ENCODE data around the gene ANKMY1. TPM values are rescaled to one million over a fixed set of nuclear protein-coding genes. Genes with fewer than 3 reads are reported as not detected.

Gene ANKMY1, protein sequence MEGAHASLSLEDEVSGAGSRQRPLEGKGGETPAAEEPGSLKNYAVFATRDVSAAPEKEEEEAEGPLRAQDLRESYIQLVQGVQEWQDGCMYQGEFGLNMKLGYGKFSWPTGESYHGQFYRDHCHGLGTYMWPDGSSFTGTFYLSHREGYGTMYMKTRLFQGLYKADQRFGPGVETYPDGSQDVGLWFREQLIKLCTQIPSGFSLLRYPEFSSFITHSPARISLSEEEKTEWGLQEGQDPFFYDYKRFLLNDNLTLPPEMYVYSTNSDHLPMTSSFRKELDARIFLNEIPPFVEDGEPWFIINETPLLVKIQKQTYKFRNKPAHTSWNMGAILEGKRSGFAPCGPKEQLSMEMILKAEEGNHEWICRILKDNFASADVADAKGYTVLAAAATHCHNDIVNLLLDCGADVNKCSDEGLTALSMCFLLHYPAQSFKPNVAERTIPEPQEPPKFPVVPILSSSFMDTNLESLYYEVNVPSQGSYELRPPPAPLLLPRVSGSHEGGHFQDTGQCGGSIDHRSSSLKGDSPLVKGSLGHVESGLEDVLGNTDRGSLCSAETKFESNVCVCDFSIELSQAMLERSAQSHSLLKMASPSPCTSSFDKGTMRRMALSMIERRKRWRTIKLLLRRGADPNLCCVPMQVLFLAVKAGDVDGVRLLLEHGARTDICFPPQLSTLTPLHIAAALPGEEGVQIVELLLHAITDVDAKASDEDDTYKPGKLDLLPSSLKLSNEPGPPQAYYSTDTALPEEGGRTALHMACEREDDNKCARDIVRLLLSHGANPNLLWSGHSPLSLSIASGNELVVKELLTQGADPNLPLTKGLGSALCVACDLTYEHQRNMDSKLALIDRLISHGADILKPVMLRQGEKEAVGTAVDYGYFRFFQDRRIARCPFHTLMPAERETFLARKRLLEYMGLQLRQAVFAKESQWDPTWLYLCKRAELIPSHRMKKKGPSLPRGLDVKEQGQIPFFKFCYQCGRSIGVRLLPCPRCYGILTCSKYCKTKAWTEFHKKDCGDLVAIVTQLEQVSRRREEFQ
- total RNA-seq, result 10 to 100 TPM in 4 of 6 donors, 1 to 10 TPM in 2; 6.9 to 11.8 (median 10.3) TPM
- polyA plus RNA-seq, result 10 to 100 TPM; 11.3 to 20.1 TPM

DNA sequence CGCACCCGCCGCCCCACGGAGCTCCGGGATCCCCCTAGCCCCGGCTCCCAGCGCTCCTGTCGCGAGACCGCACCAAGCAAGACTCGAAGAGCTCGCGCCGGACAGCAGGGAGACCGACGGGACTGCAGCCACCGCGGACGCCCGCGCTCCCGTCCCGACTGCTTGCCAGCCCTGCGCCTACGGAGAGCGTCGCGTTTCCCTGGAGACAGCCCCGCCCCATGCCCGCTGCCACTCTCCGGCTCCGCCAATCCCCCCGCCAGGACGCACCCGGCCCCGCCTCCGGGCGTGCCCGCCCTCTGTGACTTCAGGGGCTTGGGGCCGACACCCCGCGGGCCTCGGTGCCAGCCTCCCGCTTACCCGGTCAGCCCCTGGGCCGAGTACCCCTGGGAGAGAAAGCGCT lies at the start of gene ANKMY1:
TSS of gene ANKMY1 (minus strand) at position 181 of the 400 bp plus-strand sequence. CDS start 653 bp downstream, outside the sequence.
- intact Hi-C loops (cut with DNase I), result no loop called here

DNA sequence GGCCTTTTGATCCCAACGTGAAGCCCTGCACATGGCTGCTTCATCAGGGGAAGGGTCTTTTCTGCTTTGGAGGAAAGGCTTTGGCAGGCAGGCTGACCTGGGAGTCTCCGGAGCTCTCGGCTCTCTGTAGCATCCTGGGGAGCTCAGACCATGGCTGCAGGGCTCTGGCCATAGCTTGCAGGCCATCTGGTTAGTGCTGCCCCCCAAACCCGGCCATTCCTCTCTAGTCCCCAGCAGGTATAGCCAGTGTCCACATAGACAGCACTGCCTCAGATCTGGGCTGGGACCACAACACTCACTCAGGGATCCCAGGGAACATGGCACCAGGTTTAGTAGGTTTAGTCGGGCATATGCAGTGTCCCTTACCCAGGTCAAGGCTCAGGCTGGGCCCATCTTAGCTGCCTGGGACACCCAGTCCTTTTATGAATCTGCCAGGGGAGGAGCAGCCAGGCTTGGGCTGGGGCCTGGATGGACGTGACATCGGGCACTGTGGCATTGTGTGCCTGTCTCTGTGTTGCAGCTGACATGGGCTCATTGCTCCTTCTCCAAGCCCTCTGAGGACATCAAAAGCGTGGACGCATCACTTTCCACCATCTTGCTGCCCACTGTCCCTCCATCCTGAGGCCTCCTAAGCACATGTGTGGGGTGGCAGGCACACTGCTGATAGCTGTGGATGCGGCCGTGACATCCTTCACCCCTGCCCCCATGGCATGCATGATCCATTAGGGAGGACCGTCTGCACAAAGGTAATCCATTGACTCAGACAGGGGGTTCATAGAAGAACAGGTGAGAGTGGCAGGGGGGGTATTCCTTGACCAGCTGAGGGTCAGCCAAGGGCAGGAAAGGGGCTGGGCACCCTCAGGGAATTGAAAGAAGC lies 48.3 kb upstream of the ANKMY1 start:
- peak in 2 of 6 donors; percentile 44 to 46 for DNase-seq
- Histone ChIP-seq H3K27ac (no peak overlapping the region), H3K9me3 (no peaks in the 10 kb centered on the region), H3K36me3 (no peaks in the 10 kb centered on the region), H3K4me1 (no peaks in the 10 kb centered on the region), H3K4me3 (no peak overlapping the region), H3K27me3 (no peaks in the 10 kb centered on the region)
- intact Hi-C loops (cut with DNase I), result no loop called here
- no peak for ATAC-seq
- WGBS, 2 donors, result 81 to 85% methylated on average over 12 of the region's 12 CpGs
- TF ChIP-seq, protein P1, sequence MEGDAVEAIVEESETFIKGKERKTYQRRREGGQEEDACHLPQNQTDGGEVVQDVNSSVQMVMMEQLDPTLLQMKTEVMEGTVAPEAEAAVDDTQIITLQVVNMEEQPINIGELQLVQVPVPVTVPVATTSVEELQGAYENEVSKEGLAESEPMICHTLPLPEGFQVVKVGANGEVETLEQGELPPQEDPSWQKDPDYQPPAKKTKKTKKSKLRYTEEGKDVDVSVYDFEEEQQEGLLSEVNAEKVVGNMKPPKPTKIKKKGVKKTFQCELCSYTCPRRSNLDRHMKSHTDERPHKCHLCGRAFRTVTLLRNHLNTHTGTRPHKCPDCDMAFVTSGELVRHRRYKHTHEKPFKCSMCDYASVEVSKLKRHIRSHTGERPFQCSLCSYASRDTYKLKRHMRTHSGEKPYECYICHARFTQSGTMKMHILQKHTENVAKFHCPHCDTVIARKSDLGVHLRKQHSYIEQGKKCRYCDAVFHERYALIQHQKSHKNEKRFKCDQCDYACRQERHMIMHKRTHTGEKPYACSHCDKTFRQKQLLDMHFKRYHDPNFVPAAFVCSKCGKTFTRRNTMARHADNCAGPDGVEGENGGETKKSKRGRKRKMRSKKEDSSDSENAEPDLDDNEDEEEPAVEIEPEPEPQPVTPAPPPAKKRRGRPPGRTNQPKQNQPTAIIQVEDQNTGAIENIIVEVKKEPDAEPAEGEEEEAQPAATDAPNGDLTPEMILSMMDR (IDR thresholded peaks at IDR 0.05), result no peak
- FAIRE-seq, result no peak

More for the DNA sequence above, at the start of gene ANKMY1:
- Histone ChIP-seq H3K27ac (no peak within 1 kb of the TSS), H3K9me3 (no peaks in the 10 kb centered on the region), H3K4me1 (peaks cover 15 to 19% (median 17%) of the 10 kb centered on the region in 3 donors), H3K27me3 (no peaks in the 10 kb centered on the region), H3K4me3 (peak within 1 kb of the TSS in 3 of 4 donors; percentile 18 to 46 (median 31)), H3K36me3 (no peaks in the 10 kb centered on the region)
- 6 to 10% methylated on average over 17 to 47 of the region's 47 CpGs for WGBS, 2 donors
- TF ChIP-seq, protein P1 (IDR thresholded peaks at IDR 0.05), result no peak
- FAIRE-seq (no peak), ATAC-seq (peak in 3 of 4 donors; percentile 20 to 23 (median 23)), DNase-seq (peak; percentile 60 to 89 (median 74))

- H3K4me3 ChIP-seq, result no peak overlapping the region
- DNase-seq, result peak in 3 of 6 donors; percentile 18 to 62 (median 54)
- intact Hi-C loops (cut with DNase I), result no loop called here
- peak; percentile 13 to 52 (median 50) for ATAC-seq
- TF ChIP-seq, protein P1 (IDR thresholded peaks at IDR 0.05), result no peak
- no peaks in the 10 kb centered on the region for H3K27me3 ChIP-seq
- WGBS, 2 donors, result 79 to 82% methylated on average over 19 of the region's 19 CpGs
- FAIRE-seq, result no peak
- no peaks in the 10 kb centered on the region for H3K9me3 ChIP-seq
- no peak overlapping the region for H3K27ac ChIP-seq
- H3K4me1 ChIP-seq, result no peaks in the 10 kb centered on the region
- H3K36me3 ChIP-seq, result no peaks in the 10 kb centered on the region
Measured at GRCh38 chr2:240604939-240605716, 47.3 kb upstream of the ANKMY1 start.

All from pancreas (tissue), 10 donors.